ENCODE data around the gene LITAF.

The LITAF gene

DNA sequence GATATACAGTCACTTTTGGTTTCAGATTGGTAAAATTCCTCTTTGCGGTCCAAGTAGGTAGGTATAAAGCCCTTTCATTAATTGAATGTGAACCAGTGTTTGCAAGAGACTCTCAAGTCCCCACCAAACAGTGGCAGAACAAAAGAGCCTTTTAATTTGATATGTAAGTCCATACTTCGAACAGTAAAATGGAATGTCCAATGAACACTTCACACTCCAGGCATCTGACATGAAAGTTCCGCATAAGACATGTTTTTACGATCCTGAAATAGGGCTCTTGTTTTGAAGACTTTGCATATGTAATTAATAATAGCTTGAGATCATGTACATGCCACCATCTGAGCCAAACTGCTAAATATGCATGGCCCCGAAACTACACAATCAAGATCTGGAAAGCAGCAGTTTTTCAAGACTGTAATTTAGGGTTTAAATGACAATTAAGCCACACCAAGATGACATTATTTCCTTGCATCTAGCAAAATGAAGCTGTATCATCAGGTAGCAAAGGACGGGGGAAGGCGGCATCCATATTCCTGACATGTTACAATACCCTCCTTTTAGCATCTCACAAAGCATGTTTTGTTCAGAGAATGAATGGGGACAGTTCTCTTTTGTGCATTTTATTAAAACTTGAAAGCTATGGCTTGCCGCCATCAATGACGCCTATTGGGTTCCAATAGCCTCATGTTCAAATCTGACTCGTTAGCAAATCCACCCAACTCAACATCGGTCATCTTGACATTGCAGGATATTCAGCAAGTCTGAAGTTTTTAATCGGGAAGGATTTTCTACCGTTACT lies 39.4 kb downstream of the LITAF start:
- no peak for DNase-seq

DNA sequence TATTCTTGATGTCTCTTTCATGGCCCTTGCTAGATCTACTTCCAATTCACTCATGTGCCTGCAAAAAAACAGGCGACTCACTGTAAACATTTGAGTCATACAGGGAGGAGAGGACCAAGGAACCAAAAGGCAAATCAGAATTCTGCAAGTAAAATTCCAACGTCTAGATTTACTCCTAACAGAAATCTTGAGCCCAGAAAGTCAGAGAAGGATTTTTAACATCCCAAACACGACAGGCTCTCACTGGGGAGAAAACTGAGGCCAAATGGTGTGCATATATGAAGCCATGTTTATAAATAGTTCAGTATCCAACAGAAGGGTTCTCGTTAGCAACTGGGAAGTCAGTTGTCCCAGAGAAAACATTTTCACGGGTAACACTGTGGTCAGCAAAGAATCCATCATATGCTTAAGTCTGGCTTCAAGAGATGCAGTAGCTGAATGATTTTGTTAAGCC lies 40.1 kb downstream of the LITAF start:
- DNase-seq = no peak

DNA sequence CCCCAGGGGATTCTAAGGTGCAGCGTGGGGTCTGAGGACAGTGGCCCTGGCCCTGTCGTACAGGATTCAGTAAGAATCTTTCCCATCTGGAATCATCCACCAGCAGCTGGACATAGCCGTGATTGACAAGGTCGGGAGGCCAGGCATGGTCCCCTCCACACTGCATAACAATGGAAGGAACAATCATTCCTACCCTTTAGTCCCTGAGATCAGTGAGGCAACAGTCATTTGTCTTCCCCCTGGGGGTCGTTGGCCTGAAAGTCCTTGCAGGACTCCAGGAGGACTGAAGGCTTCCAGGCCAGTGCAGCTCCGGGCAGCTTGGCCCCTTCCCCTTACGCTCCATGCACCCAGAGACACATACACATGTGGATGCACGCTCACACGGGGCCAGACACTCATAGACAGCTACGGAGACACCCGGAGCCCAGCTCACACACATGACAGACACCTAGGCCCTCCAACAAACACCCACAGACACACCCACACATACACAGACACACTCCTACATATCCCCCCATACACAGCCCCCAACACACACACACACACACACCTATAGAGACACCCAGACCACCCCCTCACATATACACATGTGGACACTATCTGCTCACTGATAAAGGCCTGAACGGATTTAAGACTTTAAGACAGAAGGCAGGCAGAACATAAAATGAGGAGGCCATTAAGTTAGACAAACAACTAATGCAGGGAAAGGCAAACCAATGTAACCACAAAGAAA lies 42.9 kb downstream of the LITAF start:
- no peak for DNase-seq

DNA sequence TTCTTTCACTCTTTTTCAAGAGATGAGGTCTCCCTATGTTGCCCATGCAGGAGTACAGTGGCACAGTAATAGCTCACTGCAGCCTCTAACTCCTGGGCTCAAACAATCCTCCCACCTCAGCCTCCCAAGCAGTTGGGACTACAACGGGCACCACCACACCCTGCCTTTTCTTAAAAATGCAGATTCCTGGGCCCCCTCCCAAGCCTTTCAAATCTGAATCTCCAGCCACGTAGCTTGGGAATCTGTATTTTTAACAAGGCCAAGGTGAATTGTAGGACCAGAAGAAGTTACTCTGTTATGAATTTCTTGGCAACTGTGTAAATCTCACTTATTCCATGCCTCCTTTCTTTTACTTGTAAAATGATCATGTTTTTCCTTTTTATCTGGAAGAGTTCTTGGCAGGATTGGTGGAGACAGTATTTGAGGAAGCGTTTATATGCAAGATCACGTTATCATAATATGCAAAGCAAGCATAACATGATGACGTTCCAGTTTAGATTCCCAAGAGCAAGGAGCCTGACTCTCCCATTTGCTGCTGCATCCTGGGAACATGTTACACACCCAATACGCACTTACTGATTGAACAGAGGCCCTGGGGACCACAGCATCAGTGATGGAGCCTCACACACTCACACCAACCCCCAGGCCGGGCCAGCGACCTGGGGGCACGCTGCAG lies 44.5 kb downstream of the LITAF start:
- no peak for DNase-seq

DNA sequence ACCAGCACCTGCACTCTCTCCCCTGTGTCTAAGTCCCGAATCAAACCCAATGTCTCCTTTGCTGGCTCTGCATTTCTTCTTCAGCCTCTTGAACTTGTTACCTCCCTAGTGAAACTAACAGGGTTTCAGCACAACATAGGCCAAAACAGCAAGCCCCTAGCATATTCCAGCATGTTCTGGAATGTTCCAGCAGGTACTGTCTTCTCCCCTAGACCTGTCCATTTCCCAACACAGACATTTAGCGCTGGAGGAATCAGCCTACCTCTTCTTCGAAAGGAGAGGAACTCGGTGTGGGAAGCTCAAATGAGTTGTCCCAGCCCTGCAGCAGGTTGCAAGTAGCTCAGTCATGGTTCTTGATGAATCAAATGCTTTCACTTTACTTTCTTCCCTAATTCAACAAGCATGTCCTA lies 47.1 kb downstream of the LITAF start:
- no peak for DNase-seq

DNA sequence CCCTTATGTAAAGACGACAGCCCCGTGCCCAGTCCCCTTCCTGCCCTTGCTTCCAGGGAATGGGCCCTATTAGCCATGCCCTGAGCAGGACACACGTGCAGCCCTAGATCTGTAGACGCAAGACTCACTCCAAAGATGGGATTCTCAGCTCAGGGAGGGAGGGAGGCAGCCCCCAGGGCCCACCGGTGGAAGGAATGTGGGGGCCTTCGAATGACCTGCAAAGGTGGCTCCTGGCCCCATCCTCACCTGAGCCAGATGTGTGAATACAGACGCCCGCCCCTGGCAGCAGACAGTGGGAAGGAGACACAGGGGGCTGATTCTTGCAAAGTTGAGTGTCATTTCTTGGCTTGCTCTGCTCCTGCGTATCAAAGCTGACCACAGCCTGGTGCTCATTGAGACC lies 47.8 kb downstream of the LITAF start:
- no peak for DNase-seq

DNA sequence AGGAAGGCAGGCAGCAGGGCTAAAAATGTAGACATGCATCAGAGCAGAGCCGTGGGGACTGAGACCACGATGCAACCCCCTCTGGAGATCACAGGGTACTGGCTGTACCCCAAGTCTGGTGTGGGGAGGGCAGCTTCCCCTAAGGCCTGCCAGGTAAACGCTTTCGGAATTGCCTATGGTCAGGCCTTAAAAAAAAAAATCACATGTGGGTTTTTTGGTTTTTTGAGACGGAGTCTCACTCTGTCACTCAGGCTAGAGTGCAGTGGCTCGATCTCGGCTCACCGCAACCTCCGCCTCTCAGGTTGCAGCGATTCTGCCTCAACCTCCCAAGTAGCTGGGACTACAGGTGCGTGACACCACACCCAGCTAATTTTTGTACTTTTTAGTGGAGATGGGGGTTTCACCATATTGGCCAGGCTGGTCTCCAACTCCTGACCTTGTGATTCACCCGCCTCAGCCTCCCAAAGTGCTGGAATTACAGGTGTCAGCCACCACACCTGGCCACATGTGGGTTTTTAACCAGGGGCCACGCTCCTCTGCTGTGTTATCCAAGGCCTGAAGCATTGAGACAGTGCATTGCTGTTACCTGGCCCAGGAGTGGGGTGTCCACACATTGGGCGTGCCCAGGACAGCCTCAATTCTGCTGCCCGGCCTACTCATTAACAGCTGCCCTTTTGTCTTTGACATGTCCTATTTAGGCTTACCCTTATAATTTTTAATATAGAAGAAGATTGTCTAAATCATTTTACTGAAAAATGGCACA lies 50.4 kb downstream of the LITAF start:
- no peak for DNase-seq

DNA sequence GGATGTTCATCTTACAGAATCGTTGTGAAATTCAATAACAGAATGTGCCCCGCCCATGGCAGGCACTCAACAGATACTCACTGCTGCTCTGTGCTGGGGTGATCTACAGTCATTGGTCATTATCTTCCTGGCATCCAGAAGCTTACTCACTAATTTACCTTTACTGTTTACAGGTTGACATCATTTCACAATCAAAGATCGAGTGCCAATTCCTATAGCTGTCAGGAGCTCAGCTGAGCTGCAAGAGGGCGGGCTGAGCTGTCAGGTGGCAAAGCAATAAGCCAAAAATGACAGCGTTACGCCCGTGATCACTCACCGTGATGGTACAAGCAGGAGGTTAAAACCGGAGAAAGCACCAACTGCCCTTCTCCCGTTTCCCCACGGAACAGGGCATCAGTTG lies 51.2 kb downstream of the LITAF start:
- DNase-seq = no peak

DNA sequence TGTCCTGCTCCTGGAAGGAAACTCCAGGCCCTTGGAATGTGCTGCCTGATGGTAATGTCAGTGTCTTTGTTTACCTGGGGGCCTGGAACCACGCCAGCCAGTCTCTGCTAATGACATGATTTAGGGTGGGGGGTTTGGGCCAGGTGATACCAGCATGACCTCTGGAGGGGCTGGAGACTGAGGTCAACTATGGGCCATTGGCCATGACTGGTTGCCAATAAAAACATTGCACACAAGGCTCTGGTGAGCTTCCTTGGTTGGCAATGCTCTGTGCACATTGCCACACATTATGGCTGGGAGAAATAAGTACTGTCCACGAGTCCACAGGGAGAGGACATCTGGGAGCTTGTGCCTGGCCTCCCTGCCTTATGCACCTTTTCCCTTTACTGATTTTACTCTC lies 52.5 kb downstream of the LITAF start:
- DNase-seq = no peak

DNA sequence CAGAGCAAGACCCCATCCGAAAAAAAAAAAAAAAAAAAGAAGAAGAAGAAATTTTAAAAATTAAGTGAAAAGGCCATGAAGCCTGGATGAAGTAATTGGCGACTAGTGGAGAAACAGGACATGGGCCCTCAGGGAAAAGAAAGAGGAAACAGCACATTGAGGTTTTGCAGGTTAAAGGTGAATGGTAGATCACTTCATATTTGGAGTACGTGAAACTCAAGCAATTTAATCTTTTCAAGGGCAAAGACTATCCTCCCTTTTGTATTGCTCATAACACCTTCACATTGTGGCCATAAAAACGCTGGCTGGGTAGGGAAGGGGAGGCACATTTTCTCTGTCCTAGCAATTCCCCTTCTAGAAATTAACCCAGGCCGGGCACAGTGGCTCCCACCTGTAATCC lies 53.1 kb downstream of the LITAF start:
- no peak for DNase-seq

DNA sequence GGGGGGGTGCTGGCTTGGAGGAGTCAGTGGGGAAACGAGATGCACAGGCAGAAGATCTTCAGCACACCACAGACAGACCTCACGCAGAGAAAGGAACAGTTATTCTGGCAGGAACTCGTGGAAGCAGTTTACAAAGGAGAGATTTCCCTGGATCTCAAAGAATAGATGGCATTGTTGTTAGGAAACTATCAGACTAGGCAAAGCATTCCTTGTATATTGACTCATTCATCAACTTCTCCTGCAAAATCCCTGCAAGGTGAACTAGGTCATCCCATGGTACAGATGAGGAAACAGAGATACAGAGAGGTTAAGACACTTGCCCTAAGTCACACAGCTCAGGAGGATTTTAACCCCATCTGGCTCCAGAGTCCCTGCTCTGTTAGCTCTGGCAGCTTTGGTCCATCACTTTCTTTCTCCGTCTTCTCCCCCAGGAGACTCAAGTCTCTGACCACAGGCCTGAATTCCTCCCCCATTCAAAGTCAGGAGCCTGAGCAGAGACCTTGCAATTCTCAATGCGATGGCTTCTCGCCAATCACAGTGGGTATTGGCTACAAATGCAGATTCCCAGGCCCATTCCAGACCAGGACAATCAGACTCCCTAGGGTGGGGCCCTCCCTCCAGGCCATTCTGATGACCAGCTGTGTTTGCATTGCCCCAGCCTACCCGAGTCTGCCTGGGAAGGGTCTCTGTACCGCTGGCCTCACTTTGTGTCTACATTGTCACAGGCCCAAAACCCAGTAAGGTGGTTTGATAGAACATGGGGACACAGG lies 56.4 kb downstream of the LITAF start:
- DNase-seq = no peak

DNA sequence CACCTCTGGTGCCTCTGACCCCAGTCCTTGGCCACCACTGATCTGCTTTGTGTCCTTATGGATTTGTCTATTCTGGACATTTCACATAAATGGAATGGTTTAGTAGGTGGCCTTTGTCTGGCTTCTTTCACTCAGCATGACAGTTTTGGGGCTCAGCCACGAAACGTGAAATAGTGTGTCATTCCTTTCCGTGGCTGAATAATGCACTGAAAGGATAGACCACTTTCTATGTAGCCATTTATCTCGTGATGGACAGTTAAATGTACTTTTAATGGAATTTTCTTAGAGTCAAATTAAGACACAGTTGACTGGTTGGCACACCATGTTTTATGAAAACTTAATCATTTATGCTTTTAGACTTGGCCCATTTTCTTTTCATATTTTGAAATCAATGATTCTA lies 57.4 kb downstream of the LITAF start:
- DNase-seq = no peak

DNA sequence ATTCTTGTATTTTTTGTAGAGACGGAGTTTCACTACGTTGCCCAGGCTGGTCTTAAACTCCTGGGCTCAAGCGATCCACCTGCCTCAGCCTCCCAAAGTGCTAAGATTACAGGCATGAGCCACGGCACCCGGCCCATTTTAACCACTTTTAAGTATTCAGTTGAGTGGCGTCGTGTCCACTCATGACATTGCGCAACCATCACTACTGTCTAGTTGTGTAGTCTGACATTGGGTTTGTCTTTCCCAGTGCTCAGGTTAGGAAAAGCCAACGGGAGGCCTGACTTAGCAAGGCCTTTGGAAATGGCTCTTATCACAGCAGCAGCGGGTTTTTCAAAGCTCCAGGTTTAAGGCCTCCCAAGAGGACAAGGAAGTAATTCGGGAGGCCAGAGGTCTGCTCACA lies 58.7 kb downstream of the LITAF start:
- DNase-seq = no peak

DNA sequence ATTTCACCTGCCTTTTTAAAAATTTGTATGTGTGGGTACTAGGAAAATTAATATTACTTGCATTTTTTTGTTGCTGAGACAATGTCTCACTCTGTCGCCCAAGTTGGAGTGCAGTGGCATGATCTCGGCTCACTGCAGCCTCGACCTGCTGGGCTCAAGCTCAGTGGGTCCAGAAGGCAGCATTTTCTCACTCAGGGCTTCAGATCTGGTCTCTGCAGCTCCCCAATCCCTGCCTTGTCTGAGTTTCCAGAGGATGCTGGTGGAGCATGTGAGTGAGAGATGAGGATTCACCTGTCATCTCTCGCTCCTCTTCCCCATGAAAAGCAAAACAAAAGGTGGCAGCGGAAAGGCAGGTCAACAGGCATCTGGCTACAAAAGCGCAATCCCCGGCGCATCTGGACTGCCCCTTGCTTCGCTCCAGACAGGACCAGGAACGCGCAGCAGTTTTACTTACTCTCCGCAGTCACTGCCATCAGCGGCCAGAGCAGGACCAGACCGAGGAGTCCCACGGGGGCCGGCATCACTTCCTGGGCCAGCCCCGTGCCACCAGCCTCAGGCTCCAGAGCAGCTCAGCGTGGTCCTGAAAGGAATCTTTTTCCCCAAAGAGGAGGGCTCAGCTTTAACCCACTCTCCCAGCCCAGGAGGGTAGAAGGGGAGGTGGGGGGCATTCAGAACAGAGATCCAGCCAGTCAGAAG lies 59.9 kb downstream of the LITAF start:
- no peak for DNase-seq

DNA sequence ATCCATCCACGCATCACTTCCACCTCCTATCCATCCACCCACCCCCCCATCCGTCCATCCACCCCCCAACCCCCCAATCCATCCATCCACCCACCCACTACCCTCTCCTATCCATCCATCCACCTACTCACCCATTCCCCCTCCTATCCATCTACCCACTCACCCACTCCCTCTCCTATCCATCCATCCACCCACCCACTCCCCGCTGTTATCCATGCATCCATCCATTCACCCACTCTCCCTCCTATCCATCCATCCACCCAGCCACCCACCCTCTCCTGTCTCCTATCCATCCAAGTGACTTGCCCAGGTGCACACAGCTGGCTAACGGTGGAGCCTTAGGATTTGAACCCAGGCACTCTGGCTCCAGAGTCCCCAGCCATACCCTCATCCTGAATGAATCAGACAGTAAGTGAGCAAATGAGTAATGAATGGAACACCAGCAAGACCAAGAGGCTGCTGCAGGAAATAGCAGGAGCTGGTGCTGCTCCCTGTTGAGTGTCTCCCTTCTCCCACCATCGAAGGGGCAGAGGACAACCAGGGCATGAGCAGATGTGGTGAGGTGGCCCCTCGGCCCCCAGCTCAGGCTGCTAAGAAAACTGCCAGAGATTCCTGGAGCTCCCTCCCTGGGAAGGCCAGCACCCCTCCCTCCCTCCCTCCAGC lies 62.5 kb downstream of the LITAF start:
- no peak for DNase-seq

DNA sequence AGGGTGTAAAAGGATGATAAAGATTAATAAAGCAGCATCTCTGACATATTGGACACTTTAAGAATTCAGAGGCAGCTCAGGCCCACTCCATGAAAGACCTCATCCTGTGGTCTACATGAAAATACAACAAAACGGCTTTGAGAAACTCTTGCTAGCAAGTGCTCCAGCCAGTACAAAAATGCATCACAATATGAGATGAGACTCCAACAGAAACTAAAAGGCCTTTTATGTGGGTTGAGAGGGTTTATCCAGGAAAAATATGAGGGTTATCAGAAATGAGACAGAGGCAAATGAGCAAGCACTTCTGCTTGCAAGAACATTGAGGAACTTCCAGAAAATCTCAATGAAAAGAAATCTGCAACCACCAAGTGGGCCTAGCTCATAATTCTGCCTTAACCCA lies 65.7 kb downstream of the LITAF start:
- no peak for DNase-seq

DNA sequence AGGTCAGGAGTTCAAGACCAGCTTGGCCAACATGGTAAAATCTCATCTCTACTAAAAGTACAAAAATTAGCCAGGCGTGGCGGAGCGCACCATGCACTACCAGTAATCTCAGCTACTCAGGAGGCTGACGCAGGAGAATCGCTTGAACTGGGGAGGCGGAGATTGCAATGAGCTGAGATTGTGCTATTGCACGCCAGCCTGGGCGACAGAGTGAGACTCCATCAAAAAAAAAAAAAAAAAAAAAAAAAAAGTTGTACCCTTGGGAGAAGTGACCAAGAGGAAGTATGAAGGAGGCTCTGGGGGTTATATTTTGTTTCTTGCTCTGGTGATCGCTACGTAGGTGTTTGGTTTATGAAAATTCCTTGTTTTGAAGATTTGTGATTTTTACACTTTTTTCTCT lies 66.3 kb downstream of the LITAF start:
- DNase-seq = no peak

DNA sequence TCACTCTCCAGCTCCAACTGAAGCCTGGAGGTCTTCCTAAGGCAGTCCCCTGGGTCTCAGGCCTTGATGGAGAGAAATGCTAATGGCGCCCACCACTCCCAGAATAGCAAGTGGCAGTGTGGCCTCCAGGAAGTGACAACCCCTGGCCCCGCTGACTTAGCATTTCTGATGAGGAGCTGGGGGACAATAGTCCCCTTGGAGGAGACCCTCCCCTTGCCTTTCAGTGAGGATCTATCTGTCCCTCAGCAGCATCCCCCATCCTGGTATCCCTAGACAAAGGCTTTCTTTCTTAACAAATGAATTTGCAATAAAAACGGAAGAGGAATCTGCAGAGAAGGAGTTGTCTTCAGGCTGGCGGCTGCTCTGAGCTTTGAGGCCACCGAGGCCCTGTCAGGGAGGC lies 68.8 kb downstream of the LITAF start:
- DNase-seq = no peak

DNA sequence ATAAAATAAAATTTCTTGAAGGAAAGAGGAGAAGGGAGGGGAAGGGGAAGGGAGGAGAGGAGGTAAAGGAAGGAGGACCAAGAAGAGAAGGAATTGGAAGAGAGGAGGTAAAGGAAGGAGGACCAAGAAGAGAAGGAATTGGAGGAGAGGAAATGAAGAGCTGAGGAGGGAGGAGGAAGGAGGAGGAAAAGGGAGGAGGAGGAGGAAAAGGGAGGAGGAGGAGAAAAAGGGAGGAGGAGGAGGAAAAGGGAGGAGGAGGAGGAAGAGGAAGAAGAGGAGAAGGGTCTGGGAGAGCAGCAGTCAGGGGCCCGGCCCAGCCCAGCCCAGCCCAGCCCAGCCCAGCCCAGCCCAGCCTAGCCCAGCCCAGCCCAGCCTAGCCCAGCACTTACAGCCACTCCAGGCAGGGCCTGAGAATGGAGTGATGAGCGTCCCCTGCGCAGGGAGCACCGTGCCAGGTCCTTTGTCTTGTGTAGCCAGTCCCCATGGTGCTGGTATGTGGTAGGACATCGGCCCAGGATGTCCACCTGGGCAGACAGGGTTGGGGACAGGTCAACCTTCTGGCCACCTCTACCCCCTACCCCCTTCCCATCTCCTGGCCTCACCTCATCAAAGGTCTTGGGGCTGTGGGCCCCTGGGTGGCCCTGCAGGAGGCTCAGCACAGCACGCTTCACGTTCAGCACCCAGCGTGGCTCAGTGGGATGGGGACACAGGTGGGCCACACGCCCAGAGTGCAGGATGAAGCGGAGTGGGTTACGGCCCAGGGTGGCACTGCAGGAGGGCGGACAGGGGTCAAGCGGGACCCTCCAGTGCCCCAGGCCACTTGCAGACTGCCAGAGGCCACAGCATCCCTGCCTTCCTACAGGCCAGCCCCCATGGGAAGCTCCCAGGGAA lies 70.9 kb downstream of the LITAF start:
- DNase-seq = no peak

DNA sequence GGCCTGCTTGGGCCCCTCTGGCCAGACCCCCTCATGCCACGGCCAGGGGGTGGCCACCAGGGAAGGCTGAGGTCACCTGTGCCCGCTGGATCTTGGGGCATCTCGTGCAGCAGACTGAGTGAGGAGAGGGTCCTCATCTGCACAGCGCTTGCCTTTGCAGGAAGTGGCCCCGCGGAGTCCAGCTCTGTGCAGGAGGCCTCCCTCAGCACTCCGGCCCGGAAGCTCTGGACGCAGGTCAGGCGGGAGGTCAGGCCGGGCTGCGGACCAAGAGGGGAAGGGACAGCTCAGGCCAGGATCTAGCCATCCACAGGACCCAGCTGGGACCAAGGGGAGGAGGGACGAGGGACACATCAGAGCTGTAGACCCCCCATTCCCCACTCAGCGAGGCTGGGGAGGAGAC lies 72.4 kb downstream of the LITAF start:
- no peak for DNase-seq
